CD1c-positive myeloid dendritic cell (primary cell): Measurements from ENCODE around the gene ANXA6.
A peak's percentile ranks its signal among the peaks of the same experiment; 100 is the strongest.

ENCODE experiments used
- DNase-seq: peaks from one replicate; pipeline ENCODE4 v3.0.0-alpha.2; 2016; ENCODE audit errors: extremely low spot score

Gene ANXA6

DNA sequence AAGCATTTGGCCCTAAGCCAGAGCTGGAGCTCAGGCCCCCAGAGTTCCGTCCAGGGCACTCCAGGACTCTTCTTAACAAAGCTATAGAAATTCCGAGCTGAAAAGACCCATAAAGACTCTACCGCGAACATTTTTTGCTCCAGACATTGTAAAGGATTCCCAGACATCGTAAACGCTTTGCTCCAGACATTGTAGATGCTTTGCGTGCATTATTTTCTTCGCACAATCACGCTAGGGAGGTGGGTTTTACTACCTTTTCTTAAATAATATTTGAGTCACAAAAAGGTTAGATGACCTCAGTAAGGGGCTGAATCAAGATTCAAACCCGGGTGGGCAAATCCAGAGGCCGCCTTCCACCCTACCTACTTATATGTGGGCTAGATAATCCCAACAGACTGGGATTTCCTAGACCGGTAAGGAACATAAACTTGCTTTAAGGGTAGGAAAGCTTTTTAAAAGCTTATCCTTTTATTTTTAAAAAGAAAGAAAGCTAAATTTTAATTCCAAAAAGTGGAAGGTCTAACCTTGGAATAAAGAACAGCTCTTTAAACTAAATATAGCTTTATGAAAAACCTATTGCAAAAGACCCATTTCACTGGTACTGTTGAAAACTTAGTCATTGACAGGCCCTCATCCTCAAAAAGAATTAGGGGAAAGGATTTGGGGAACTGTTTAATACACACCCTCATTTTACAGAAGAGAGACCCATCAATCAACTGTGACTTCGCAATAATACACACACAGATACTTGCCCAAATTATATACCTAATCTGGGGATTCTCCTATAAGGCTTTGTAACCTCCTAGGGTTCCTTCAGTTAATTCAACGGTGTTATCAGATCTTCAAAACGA is 75.9 kb downstream of the ANXA6 start:
- DNase-seq, result peak; percentile 80

DNA sequence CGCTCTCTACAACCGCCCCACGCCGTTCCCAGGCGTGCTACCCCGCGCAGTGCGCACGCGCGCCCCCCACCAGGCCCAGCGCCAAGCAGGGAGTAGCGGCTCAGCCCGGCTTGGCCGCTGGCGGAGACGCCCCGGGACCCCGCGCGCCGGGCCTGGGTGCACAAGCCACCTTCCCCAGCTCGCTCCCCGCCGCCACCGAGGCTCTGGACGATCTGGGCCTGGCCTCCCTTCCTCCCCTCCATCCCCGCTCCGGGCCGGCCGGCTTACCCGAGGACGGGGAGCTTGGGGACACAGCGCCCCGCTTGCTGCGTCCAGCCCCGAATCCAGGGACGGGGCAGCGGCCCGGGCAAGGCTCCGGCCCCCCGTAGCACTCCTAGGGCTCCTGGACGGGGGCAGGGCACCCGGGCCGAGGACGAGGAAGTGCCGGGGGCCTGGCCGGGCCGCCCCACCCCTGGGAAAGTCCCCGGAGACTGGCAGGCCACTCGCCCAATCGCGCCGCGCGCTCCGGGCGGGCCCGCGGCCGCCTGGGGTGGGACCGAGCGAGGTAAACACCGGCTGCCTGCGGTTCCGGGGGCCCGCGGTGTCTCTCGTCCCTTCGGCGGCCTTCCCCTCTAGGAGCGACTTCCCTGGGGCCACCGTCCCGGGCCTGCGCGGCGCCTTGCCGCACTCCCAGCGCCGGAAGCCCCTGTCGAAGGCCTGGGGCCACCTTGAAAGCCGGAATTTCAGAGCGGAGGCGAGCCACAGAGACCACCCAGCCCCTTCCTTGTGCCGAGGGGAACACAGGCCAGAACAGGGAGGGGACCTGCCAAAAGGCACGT is 76.8 kb downstream of the ANXA6 start, which contains the start of gene TNIP1:
TNIP1 (minus strand) TSS at position 422 of the 818 bp plus-strand sequence. CDS start 15,939 bp downstream, outside the sequence.
- DNase-seq, result peak; percentile 96

DNA sequence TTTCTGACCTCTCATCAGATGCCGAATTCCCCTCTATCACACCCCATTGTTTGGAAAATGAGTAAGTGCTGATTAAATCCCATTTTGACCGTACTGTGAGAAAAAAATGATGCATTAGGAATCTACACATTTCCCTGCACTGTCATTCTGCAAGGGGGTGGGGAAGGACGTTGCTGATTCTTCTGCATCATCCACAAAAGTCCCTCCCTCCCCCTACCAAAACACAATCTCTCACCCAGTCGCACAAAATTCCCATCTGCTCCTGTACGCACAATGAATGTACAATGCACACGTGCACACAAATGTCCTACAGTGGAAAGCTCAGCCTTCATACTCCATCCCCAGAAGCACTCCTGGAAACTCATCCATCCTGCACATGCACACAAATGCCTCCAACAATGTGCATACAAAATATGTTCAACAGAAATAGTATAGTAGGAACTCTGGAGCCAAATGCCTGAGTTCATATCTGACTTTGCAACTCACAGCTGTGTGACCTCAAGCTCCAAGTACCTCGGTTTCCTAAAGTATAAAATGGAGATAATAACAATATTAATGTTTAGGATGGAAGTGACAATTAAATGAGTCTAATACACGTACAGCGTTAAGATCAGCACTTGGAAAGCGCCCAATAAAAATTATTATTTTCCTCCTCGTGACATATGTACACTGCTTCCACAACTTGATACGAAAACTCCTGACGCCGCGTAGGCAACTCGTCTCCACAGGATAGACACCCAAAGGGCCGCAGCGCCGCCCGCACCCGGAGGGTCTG is 77.6 kb downstream of the ANXA6 start:
- DNase-seq, result peak; percentile 29

DNA sequence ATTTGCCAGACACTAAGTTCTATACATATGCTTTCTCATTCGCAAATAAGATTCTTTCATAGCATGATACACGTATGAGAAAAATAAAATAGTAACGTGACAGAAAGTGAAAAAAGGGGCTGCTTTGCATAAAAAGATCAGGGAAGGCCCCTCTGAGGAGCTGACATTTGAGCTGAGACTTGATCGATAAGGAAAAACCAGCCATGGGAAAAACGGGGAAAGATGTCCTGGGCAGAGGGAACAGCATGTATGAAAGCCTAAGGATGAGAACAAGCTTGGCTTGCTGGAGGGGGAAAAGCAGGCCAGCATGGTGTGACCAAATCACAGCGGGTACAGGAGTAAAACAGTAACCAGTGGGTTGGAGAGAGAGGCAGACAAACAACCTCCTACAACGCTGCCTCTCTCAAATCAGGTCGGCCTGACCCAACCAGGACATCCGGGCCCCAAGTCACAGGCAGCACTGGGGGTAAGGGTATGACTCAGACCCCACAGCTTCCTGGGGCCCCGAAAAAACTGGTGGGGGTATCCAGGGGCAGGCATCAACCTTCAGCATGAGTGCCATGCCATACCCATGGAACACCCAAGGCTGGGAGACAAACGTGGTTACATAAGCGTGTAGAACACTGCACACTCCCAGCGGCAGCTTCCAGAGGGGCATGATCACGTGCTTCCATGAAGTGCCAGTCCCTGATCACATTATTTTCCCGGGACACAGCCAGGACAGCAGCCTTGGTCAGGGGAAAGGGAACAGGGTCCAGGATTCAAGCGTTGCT is 78.9 kb downstream of the ANXA6 start:
- no peak for DNase-seq

DNA sequence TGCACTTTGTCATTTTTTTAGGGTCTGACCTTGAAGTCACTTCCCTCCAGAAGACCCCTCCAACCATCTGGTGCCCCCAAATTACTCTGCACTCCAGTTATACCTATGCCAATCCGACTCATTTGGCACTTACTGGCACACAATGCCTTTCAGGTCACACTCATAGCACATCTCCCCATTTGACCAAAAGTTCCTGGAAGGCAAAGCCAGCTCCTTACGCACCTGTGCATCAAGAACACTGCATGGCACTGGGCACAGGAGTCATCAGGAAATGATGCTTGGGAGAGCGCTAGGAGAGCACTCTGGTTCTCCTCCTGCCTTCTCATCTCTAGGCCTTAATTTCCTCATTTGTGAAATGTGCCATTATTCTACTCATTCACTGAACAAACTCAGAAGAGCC is 79.6 kb downstream of the ANXA6 start:
- no peak for DNase-seq

DNA sequence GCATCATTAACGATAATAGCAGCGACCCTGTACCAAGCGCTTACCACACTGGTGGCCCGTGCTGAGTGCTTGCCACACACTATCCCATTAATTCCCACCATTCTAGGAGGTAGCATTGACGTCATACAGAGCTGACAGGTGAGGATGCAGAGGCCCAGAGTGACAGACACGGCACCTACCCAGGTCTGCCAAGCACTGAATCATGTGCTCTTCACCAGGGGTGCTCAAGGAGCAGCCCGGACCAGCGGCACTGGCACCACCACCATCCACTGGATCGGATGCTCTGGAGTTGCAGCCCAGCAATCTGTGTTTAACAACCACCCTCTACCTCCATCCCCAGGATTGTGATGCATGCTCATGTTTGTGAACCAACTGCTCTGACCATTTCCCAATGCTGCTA is 80.2 kb downstream of the ANXA6 start:
- no peak for DNase-seq

DNA sequence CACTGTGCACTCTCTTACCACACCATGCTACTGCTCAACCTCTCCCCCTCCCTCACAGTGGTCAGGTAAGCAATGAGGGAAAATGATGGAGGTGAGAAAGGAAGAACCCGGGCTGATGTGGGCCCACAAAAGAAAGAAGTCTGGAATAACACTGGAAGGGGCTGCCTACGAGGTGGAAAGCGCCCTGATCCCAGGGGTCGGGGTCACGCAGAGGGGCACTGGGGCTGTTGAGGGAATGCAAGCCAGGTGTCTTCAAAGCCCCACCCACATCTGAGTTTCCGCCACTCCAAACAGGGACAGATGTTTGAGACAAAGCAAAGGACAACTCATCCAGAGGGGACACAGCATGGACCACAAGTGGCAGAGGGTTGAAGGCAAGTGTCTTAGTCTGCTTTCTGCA is 81.0 kb downstream of the ANXA6 start:
- DNase-seq, result no peak

DNA sequence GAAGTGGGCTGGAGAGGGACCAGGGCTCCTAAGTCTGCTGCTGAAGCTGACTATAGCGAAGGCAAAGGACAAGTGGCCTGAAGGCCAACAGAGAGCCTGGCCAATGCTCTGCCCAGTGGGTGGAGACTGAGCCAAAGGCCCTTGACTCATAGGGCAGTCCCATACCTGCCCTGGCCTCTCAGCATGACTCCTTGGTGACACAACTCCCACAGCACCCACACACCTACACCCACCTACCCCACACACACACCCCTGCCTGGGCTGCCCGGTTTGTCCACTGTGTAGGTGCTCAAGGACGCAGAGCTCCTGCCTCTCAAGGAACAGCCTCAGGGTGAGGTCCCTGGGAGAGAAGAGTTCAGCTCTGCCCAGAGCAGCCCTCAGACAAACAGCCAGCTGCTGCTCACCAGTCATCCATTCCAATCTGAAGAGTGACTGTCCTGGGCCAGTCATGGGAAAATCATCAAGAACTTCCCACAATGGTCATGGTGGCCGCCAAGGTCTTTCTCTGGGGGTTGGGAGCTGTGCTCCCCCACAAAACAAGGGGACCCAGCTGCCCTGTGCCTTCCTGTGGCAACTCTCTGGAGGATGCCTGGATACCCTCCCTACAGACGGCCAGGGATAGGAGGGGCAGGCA is 81.8 kb downstream of the ANXA6 start:
- DNase-seq, result no peak

DNA sequence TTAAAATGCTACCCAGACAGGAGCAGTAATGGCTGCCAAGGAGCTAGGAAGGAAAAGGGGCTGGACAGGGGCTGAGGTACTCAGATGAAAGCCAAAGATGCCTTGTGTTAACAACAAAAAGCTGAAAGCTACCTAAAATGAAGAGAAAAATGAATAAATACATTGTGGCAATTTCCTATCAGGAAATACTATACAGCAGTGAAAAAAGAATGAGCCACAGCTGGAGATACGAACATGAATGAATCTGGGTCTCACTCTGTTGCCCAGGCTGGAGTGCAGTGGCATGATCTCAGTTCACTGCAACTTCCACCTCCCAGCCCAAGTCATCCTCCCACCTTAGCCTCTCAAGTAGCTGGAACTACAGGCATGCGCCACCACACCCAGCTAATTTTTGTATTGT is 83.0 kb downstream of the ANXA6 start:
- DNase-seq, result no peak

DNA sequence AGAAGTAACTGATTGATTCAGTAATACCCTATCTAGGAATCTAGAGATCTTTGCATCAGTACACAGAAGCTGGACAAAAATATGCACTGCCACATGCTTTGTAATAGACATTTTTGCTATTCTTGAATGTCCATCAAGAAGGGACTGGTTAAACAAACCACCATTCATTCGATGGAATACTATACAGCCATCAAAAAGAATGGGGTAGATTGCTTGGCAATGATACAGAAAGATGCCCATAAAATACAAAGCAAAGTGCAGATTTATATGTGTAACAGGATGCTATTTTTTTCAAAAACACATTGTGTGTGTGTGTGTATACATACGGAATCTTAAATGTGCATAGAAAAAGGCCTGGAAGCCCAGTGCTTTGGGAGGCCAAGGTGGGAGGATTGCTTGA is 84.3 kb downstream of the ANXA6 start:
- DNase-seq, result no peak

DNA sequence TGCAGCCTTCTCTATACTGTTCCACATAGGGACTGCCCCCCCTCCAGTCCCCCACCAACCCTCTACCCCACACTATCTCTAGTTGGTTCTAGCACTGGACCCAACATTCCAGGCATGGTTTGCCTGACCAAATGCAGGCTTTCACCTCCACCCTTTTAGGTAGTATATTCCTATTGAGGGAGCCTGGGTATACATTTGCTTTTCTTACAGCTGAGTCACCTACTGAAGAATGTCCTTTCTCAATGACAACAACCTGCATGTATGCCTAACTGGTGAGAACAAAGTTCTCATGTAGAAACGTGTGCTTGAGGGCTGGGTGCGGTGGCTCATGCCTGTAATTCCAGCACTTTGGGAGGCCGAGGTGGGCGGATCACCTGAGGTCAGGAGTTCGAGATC is 85.0 kb downstream of the ANXA6 start:
- no peak for DNase-seq

DNA sequence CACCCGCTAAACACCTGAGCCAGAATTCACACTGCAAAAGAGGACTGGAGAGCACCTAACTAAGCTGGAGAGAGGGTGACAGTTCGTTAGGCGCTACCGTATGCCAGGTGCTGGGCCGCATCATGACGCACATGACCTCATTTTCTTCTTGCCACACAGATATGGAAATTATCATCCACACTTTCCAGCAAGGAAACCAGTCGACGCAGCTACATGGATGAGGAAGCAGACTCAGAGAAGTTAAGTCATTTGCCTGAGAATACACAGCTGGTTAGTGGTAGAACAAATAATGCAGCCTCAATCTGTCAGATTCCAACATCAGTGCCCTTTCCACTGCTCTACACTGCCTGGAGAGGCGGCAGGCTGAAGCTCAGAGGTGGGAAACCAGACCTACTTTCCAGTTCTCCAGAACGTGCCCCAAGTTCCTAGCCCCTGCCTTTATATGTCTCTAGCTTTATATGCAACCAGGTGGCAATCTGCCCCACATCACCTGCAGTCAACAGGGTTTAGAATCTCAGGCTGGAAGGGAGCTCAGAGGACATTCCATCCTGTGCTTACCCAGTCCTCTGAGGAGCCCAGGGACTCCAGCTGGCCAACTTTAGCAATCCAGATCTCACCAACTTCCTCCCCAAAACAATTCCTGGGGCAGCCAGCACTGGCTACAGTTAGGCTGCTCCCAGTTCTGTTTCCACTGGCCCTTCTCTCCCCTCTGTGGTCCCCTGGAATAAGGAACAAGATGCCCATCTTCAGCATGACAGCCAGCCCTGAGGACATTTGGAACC is 85.5 kb downstream of the ANXA6 start:
- DNase-seq, result no peak

DNA sequence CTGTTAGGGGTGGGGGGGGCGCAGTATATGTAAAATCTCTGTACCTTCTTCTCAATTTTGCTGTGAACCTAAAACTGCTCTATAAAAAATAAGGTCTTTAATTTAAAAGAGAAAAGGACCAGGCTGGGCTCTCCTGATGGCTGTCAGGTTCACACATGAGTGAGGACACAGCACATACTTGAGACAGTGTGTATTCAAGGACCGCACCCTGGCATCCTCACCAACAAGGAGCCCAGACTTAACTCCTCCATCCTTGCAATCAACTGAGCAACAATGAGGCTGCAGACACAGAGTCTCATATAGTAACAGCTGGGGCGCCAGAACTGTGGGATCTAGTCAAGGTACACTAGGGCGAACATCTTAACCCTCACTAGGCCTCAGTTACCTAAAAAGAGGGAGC is 86.6 kb downstream of the ANXA6 start:
- DNase-seq, result no peak

DNA sequence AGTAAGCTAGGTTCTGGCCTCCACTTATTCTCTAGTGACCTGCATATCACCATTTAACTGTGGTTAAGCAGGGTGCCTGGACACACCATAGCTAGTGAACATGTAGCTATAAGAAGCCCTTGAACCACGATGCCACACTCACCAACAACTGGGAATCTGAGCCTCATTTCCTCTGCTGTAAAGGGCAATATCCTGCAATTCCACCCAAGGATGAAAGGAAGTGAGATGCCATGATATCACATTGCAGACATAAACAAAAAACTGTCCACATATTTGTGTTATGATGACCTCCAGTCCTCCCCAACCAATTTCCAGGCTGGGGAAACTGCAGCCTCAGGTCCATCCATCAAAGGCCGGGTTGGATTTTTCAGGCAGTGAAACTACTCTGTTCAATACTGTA is 87.1 kb downstream of the ANXA6 start:
- no peak for DNase-seq

DNA sequence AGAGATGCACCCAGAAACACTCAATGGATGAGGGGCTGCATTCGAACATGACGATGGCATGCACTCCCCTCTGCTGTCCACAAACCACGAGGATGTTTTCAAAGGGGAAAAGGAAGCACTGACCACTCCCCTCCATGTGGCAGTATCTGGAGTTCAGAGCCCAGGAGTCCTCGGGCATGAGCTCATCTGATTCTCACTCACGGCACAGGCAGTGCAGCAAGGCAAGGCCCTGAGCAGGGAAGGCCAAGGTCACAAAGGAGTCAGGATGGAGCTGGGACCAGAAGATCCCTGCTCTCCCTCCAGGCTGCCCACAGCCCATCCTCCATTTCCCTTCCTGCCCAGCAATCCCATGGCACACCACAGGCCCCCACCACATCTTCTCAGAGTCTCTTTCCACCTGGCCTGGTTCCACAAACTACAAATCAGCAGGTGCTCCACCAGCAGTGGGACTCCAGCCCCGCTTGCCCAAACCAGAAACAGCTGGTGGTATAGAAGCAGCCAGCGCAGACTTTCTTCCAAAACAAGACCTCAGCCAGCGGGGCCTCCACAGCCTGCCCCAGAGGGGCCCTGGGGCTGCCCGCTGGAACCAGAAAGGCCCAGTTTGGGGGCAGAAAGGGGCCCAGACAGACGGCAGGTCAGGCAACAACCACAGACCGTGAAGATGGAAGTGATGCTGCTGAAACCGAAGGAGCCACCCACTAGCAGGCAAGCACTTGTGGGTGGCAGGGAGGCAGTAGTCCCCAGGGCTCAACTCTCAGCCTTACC is 89.0 kb downstream of the ANXA6 start:
- DNase-seq, result no peak

DNA sequence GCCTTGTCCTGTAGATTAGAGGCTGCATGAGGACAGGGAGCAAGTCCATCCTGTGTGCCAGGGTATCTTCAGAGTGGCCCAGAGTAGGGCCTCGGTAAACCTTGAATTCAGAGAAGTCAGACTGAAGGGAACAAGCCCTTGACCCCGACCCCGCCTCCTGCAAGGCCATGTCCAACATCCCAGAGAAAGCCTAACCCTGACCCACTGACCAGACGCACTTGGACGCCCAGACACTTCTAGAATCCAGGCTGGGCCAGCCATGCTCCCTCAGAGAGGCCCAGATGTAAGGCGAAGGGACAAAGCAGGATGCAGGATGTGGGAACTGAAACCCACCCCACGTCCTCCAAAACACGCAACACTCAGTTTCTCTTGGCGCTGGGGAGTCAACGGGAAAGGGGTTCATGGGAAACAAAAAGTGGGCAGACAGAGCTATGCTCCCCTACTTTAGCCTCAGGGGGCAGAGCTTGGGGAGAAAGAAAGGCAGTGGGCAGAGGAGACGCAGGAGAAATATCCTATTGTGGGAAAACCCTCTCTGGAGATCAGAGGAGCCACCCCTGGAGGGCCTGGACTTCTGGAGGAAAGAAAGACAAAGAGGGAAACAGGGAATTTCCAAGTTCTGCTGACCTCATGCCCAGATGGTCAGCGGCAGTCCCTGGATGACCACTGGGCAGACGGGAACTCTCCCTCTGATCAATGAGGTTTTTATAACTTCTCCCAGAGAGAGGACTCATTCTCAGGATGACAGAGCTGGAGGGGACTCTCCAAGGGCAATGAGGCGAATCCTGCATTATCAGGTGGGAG is 89.7 kb downstream of the ANXA6 start:
- peak; percentile 68 for DNase-seq

DNA sequence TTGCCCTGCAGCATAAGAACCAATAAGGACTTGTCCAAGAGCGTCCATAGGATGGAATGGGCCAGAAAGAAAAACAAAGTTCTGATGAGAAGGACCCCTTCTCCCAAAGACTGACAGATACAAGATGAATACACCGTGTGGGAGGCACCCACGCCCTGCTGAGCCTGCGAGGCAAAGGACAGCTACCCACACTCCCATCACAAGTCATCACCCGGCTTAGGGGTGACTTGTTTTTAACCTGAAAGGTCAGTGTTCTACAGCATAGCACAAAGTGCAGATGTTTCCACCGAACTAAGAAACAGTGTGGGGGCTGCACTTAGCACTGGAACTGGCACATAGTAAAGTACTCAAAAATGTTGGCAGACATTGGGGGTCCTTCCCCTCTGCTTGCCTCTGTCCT is 90.7 kb downstream of the ANXA6 start:
- DNase-seq, result no peak

DNA sequence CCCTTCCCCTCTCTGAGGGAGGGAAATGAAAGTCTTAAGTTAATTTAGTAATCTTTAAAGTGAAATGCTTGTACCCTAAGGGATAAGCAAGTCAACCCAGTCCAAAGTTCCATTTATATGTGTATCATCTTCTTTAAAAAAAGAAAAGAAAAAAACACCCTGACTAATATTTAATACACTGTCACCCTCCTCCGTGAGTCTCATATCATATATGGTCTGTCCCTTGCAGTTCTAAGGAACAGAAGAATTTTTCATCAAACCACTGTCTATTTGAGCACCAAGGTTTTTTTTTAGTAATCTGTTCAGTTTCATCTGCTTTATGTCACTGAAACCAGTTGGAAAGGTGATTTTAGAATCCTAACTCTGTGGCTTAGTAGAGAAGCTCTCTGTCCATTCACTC is 92.0 kb downstream of the ANXA6 start:
- DNase-seq, result no peak
